Measurements from ENCODE around the gene DEFB114.

Gene DEFB114

GRCh38 chr6:49937811-49938210 is 26.2 kb downstream of the DEFB114 start:
- H3K4me3 ChIP-seq (ENCODE audit: low read depth, low read length), result no peak overlapping the region
- TF ChIP-seq CTCF (IDR thresholded peaks at IDR 0.05; ENCODE audit: borderline replicate concordance, insufficient read depth, low read depth, low read length), result no peak

- H3K4me3 ChIP-seq (ENCODE audit: low read depth, low read length), result no peak overlapping the region
- no peak for TF ChIP-seq CTCF (IDR thresholded peaks at IDR 0.05; ENCODE audit: borderline replicate concordance, insufficient read depth, low read depth, low read length)
These were observed 26.9 kb downstream of the DEFB114 start for GRCh38 chr6:49937017-49937416.

- H3K4me3 ChIP-seq (ENCODE audit: low read depth, low read length), result no peak overlapping the region
- TF ChIP-seq CTCF (IDR thresholded peaks at IDR 0.05; ENCODE audit: borderline replicate concordance, insufficient read depth, low read depth, low read length), result no peak
These were observed 28.6 kb downstream of the DEFB114 start for GRCh38 chr6:49935387-49935786.

- TF ChIP-seq CTCF (IDR thresholded peaks at IDR 0.05; ENCODE audit: borderline replicate concordance, insufficient read depth, low read depth, low read length), result no peak
These were observed 29.2 kb downstream of the DEFB114 start for GRCh38 chr6:49934770-49935169.

GRCh38 chr6:49933526-49933925 is 30.4 kb downstream of the DEFB114 start:
- no peak overlapping the region for H3K4me3 ChIP-seq (ENCODE audit: low read depth, low read length)
- TF ChIP-seq CTCF (IDR thresholded peaks at IDR 0.05; ENCODE audit: borderline replicate concordance, insufficient read depth, low read depth, low read length), result no peak

More at GRCh38 chr6:49934770-49935169, 29.2 kb downstream of the DEFB114 start:
- H3K4me3 ChIP-seq (ENCODE audit: low read depth, low read length), result no peak overlapping the region

- no peak overlapping the region for H3K4me3 ChIP-seq (ENCODE audit: low read depth, low read length)
- TF ChIP-seq CTCF (IDR thresholded peaks at IDR 0.05; ENCODE audit: borderline replicate concordance, insufficient read depth, low read depth, low read length), result no peak
These were observed 34.6 kb downstream of the DEFB114 start for GRCh38 chr6:49929340-49929739.

GRCh38 chr6:49923826-49924225 is 40.1 kb downstream of the DEFB114 start:
- no peak for TF ChIP-seq CTCF (IDR thresholded peaks at IDR 0.05; ENCODE audit: borderline replicate concordance, insufficient read depth, low read depth, low read length)
- no peak overlapping the region for H3K4me3 ChIP-seq (ENCODE audit: low read depth, low read length)

All from GM12875 (cell line).